HepG2 (cell line): ENCODE data around the gene ZKSCAN8. TPM values are rescaled to one million over a fixed set of nuclear protein-coding genes. Genes with fewer than 3 reads are reported as not detected.
A peak's percentile ranks its signal among the peaks of the same experiment; 100 is the strongest.

Experiments
- CREB1 ChIP-seq, 2 experiments: fragments of 450-650 bp in 1 of 2; IDR thresholded peaks; 2 replicates each; pipeline ENCODE4 v1.6.1; 2016 to 2017; ENCODE audit warnings: control low read depth in 1 of 2, mild to moderate bottlenecking in 1 of 2, missing compliant biosample characterization in 1 of 2, missing genetic modification characterization in 1 of 2
- DDIT3 ChIP-seq: sonication (generic); formaldehyde crosslinking; IDR thresholded peaks from 2 replicates; pipeline ENCODE4 v1.4.0; 2020; ENCODE audit warnings: mild to moderate bottlenecking, missing genetic modification reagents
- DRAP1 ChIP-seq: IDR thresholded peaks from 2 replicates; pipeline ENCODE4 v1.6.1; 2016; ENCODE audit warnings: missing genetic modification reagents, missing compliant biosample characterization
- ELF4 ChIP-seq: sonication (generic); formaldehyde crosslinking; IDR thresholded peaks from 2 replicates; pipeline ENCODE4 v1.5.0; 2020; ENCODE audit warnings: missing genetic modification reagents, mild to moderate bottlenecking, moderate library complexity, borderline replicate concordance
- HOXA9 ChIP-seq: sonication (generic); formaldehyde crosslinking; IDR thresholded peaks from 2 replicates; pipeline ENCODE4 v1.8.1; 2022; ENCODE audit warnings: missing genetic modification reagents, mild to moderate bottlenecking, moderate library complexity, borderline replicate concordance
- KDM4B ChIP-seq: sonication (generic); formaldehyde crosslinking; IDR thresholded peaks from 2 replicates; pipeline ENCODE4 v1.4.0; 2020; ENCODE audit warnings: missing genetic modification reagents
- MNT ChIP-seq: fragments of 450-650 bp; IDR thresholded peaks from 2 replicates; pipeline ENCODE4 v1.6.1; 2016
- MTA1 ChIP-seq: sonication (generic); formaldehyde crosslinking; IDR thresholded peaks from 2 replicates; pipeline ENCODE4 v1.4.0; 2020; ENCODE audit warnings: missing genetic modification reagents, mild to moderate bottlenecking, borderline replicate concordance
- NR1H2 ChIP-seq: sonication (generic); formaldehyde crosslinking; IDR thresholded peaks from 2 replicates; pipeline ENCODE4 v1.8.1; 2022; ENCODE audit warnings: low read depth, missing genetic modification reagents, borderline replicate concordance
- POGZ ChIP-seq: sonication (generic); formaldehyde crosslinking; IDR thresholded peaks from 2 replicates; pipeline ENCODE4 v1.4.0; 2020; ENCODE audit warnings: mild to moderate bottlenecking, missing genetic modification reagents
- RBAK ChIP-seq: sonication (generic); formaldehyde crosslinking; IDR thresholded peaks from 2 replicates; pipeline ENCODE4 v1.5.1; 2020; ENCODE audit warnings: mild to moderate bottlenecking, missing genetic modification reagents
- RCOR2 ChIP-seq: IDR thresholded peaks from 2 replicates; pipeline ENCODE4 v1.6.1; 2016; ENCODE audit warnings: missing biosample characterization, missing genetic modification reagents
- RFX1 ChIP-seq: fragments of 450-650 bp; IDR thresholded peaks from 2 replicates; pipeline ENCODE4 v1.6.1; 2017
- SIN3A ChIP-seq: IDR thresholded peaks from 2 replicates; pipeline ENCODE4 v1.6.1; 2011; ENCODE audit warnings: low read depth, mild to moderate bottlenecking, control low read depth, low read length, borderline replicate concordance
- SMARCE1 ChIP-seq: fragments of 450-650 bp; IDR thresholded peaks from 2 replicates; pipeline ENCODE4 v1.6.1; 2017; ENCODE audit warnings: borderline replicate concordance
- SP1 ChIP-seq, 2 experiments: fragments of 450-650 bp in 1 of 2; sonication (generic) in 1 of 2; formaldehyde crosslinking in 1 of 2; IDR thresholded peaks; 2 replicates each; pipeline versions ENCODE4 v1.4.0 to v1.6.1; 2016 to 2020; ENCODE audit warnings: missing genetic modification reagents in 1 of 2
- SP4 ChIP-seq: sonication (generic); formaldehyde crosslinking; IDR thresholded peaks from 2 replicates; pipeline ENCODE4 v1.8.1; 2023; ENCODE audit warnings: mild to moderate bottlenecking, missing genetic modification reagents
- SPEN ChIP-seq: sonication (generic); formaldehyde crosslinking; IDR thresholded peaks from 2 replicates; pipeline ENCODE4 v1.5.1; 2020; ENCODE audit warnings: low read depth, mild to moderate bottlenecking, missing genetic modification reagents
- YY1 ChIP-seq: IDR thresholded peaks from 2 replicates; pipeline ENCODE4 v1.6.1; 2011; ENCODE audit warnings: low read length, low read depth, moderate library complexity, mild to moderate bottlenecking; ENCODE audit not compliant: insufficient read depth, insufficient replicate concordance
- ZFP37 ChIP-seq: sonication (generic); formaldehyde crosslinking; IDR thresholded peaks from 2 replicates; pipeline ENCODE4 v1.4.0; 2020; ENCODE audit warnings: missing genetic modification reagents, borderline replicate concordance
- ZFYVE20 ChIP-seq: sonication (generic); formaldehyde crosslinking; IDR thresholded peaks from 2 replicates; pipeline ENCODE4 v1.8.0; 2023; ENCODE audit warnings: low read depth, mild to moderate bottlenecking, moderate library complexity, missing genetic modification reagents, borderline replicate concordance
- ZNF510 ChIP-seq: sonication (generic); formaldehyde crosslinking; IDR thresholded peaks from 2 replicates; pipeline ENCODE4 v1.4.0; 2020; ENCODE audit warnings: low read depth, mild to moderate bottlenecking, missing genetic modification reagents
- ZNF704 ChIP-seq: sonication (generic); formaldehyde crosslinking; IDR thresholded peaks from 2 replicates; pipeline ENCODE4 v1.8.1; 2023; ENCODE audit warnings: mild to moderate bottlenecking, inconsistent platforms, moderate library complexity, missing genetic modification reagents, borderline replicate concordance
- ZNF747 ChIP-seq: sonication (generic); formaldehyde crosslinking; IDR thresholded peaks from 2 replicates; pipeline ENCODE4 v1.8.1; 2023; ENCODE audit warnings: missing genetic modification reagents, mild to moderate bottlenecking, borderline replicate concordance
- ZNF816 ChIP-seq: sonication (generic); formaldehyde crosslinking; IDR thresholded peaks from 2 replicates; pipeline ENCODE4 v1.8.0; 2022; ENCODE audit warnings: missing genetic modification reagents, mild to moderate bottlenecking, borderline replicate concordance
- ZNF839 ChIP-seq: sonication (generic); formaldehyde crosslinking; IDR thresholded peaks from 2 replicates; pipeline ENCODE4 v1.4.0; 2020; ENCODE audit warnings: missing genetic modification reagents, mild to moderate bottlenecking, borderline replicate concordance
- polyA plus RNA-seq, 8 experiments: library from polyadenylated mRNA; depleted of rRNA in 3 of 8; stranded (reverse) in 7 of 8; unstranded in 1 of 8; fragments of >200 nt; fragmentation: Illumina TruSeq in 4 of 8; extraction: Trizol in 4 of 8; gene quantifications; 2 replicates each; pipeline versions ENCODE4 v1.2.1 to v1.2.3, GENCODE V29; 2011 to 2016; ENCODE audit warnings: low read depth in 4 of 8, missing spikeins in 1 of 8, mixed read lengths in 1 of 8; ENCODE audit not compliant: insufficient read depth in 1 of 8
- total RNA-seq, 5 experiments: library from RNA; depleted of rRNA; stranded (reverse); fragments of >200 nt; fragmentation: Illumina TruSeq; extraction: Trizol; gene quantifications; 2 replicates each; pipeline ENCODE4 v1.2.3, GENCODE V29; 2016; ENCODE audit warnings: low read depth in 1 of 5

The ZKSCAN8 gene
- total and polyA plus RNA-seq, 2 of the 13 experiments (the other 11 are each of a cell fraction or from before 2014, with no cell fraction given) = 12.4 to 20.9 TPM

GRCh38 chr6:28141500-28142329 is at the start of gene ZKSCAN8 (continued):
- TF ChIP-seq ZFYVE20 (CRISPR knock-in tag) (no peak), YY1 (peak; percentile 83), SP1 (IDR thresholded peaks at IDR 0.05) (no peak), SP1 (CRISPR knock-in tag; IDR thresholded peaks at IDR 0.05) (peak; percentile 61), ZNF816 (CRISPR knock-in tag) (peak; percentile 36; the same call in 1 of the 2 replicates), SP4 (CRISPR knock-in tag) (peak; percentile 68), MNT (peak; percentile 61), RBAK (no peak), ELF4 (CRISPR knock-in tag) (peak; percentile 79), RCOR2 (CRISPR knock-in tag) (peak; percentile 62; the same call in 1 of the 2 replicates), POGZ (CRISPR knock-in tag) (peak; percentile 96), SMARCE1 (no peak), ZNF839 (peak; percentile 97), DRAP1 (CRISPR knock-in tag) (peak; percentile 75), DDIT3 (CRISPR knock-in tag) (0 out of 2 replicates have a peak, but pooled peaks have one; percentile 48), CREB1 (IDR thresholded peaks at IDR 0.05) (0 out of 2 replicates have a peak, but pooled peaks have one; percentile 14), CREB1 (CRISPR knock-in tag; IDR thresholded peaks at IDR 0.05) (peak; percentile 69), HOXA9 (CRISPR knock-in tag) (peak; percentile 43; the same call in 1 of the 2 replicates), MTA1 (CRISPR knock-in tag) (peak; percentile 94; the same call in 1 of the 2 replicates), ZNF704 (CRISPR knock-in tag) (peak; percentile 95; the same call in 1 of the 2 replicates), RFX1 (no peak), KDM4B (CRISPR knock-in tag) (no peak; the same call in 1 of the 2 replicates), ZNF747 (CRISPR knock-in tag) (peak; percentile 90; the same call in 1 of the 2 replicates), ZNF510 (peak; percentile 96), NR1H2 (CRISPR knock-in tag) (no peak; the same call in 1 of the 2 replicates), ZFP37 (CRISPR knock-in tag) (no peak), SPEN (CRISPR knock-in tag) (peak; percentile 97), SIN3A (peak; percentile 97; the same call in 1 of the 2 replicates)
